HUES6 (cell line): ENCODE data around the gene AP4S1.
"Not testable (repeated sequence)": the region's sequence is repeated elsewhere in the genome, so short reads cannot be mapped to it uniquely, and the experiment has no call there.

Experiments
- H3K27ac ChIP-seq: 2 replicates; pipeline ENCODE4 v1.7.0; 2013; ENCODE audit warnings: low read depth, mild to moderate bottlenecking, low read length, inconsistent platforms
- H3K27me3 ChIP-seq: 2 replicates; pipeline ENCODE4 v1.6.1; 2013; ENCODE audit warnings: low read length; ENCODE audit not compliant: control insufficient read depth, insufficient read depth
- H3K36me3 ChIP-seq: 2 replicates; pipeline ENCODE4 v1.6.1; 2013; ENCODE audit warnings: low read length; ENCODE audit not compliant: control insufficient read depth, insufficient read depth
- H3K4me1 ChIP-seq: 2 replicates; pipeline ENCODE4 v1.6.1; 2013; ENCODE audit warnings: low read length; ENCODE audit not compliant: control insufficient read depth, insufficient read depth
- H3K4me3 ChIP-seq: 2 replicates; pipeline ENCODE4 v1.5.1; 2013; ENCODE audit warnings: low read depth, low read length
- H3K9ac ChIP-seq: one replicate; pipeline ENCODE4 v1.6.1; 2013; ENCODE audit warnings: mild to moderate bottlenecking, low read length
- H3K9me3 ChIP-seq: 2 replicates; pipeline ENCODE4 v1.6.1; 2013; ENCODE audit warnings: low read depth, low read length; ENCODE audit not compliant: control insufficient read depth, insufficient read depth

Gene AP4S1

DNA sequence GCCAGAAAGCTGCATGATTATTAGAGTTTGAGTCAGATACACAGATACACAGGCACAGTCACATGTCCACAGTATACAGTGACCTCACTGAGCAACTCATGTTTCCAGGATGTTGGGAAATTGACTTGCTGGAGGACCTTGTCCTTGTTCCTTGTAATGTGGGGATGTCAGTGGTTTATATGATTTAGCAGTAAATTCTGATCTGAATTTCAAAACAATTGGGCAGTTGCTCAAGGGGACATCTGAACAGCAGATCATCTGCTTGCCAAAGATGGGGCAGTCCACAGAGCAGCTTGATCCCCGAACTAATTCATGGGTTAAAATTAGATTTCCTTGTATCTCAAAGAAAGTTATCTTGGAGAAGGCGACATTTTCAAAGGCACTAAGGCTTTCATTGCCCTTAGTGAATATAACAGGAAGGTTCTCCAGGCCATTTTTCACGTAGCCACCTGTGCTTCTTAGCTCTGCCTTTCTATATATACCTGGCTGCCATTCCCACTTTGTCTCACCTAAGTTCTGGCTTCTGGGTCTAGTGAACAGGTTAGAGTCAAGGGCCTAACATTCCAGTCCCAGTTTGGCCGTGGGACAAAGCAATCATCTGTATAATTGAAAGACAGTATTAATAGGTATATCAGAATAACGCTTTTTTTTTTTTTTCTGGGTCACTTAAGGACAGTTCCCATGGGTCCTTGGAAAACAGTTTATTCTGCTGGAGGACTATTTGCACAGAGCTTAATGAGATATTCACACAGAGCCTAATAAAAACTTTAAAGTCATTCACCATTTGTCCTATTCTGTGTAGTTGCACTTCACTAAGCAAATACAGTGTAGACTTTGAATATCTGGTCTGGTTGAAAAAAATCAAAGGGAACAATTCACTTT, 65.7 kb downstream of the AP4S1 start:
- Histone ChIP-seq H3K9ac (no peak overlapping the region), H3K4me1 (no peaks in the 10 kb centered on the region), H3K4me3 (no peak overlapping the region), H3K27me3 (no peaks in the 10 kb centered on the region), H3K36me3 (no peaks in the 10 kb centered on the region), H3K9me3 (no peaks in the 10 kb centered on the region), H3K27ac (no peak overlapping the region)

DNA sequence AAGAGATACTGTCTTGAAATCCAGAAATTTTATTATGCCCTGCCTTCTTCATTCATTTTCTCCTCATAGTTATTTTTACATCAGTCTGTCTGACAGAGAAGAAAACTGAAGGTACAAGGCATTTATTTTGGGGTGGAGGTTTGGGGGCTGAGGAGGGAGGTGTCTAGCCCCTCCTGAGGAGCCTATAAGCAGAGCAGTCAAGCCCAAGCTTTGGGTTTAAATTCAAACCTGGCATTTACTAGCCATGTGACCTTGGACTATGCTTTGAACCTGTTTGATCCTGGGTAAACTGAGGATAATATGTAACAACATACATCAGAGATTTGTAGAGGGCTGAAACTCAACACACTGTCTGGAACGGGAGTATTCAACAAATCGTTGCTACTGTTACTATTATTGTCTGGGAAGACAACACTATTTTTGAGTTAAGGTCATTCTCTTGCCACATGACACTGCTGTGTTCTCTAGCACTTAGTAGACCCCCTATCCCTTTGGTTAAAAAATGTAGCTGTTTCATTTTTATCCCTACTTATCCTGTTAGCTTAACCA, 66.8 kb downstream of the AP4S1 start:
- Histone ChIP-seq H3K27ac (no peak overlapping the region), H3K36me3 (peaks cover 5% of the 10 kb centered on the region; the same call in 1 of the 2 replicates), H3K27me3 (no peaks in the 10 kb centered on the region), H3K4me3 (no peak overlapping the region), H3K9ac (no peak overlapping the region), H3K4me1 (no peaks in the 10 kb centered on the region), H3K9me3 (no peaks in the 10 kb centered on the region)

DNA sequence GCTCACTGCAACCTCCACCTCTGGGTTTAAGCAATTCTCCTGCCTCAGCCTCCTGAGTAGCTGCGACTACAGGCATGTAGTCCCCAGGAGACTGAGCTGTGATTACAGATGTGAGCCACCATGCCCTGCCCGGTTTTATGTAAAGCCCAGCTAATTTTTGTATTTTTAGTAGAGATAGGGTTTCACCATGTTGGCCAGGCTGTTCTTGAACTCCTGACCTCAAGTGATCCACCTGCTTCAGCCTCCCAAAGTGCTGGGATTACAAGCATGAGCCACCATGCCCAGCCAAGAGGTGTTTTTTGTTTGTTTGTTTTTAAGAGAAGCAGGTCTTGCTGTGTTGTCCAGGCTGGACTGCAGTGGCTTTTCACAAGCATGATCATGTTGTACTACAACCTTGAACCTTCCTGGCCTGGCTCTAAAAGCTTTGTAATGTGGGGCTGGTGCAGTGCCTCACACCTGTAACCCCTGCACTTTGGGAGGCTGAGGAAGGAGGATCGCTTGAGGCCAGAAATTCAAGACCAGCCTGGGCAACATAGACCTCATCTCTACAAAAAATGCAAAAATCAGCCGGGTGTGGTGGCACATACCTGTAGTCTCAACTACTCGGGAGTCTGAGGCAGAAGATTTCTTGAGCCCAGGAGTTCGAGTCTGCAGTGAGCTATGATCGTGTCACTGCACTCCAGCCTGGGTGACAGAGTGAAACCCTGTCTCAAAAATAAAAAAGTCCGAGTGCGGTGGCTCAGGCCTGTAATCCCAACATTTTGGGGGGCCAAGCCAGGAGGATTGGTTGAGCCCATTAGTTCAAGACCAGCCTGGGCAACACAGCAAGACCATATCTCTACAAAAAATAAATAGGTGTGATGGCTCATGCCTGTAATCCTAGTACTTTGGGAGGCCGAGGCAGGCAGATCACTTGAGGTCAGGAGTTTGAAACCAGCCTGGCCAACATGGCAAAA, 68.7 kb downstream of the AP4S1 start:
- H3K27ac ChIP-seq, H3K9ac ChIP-seq: not testable (repeated sequence)

DNA sequence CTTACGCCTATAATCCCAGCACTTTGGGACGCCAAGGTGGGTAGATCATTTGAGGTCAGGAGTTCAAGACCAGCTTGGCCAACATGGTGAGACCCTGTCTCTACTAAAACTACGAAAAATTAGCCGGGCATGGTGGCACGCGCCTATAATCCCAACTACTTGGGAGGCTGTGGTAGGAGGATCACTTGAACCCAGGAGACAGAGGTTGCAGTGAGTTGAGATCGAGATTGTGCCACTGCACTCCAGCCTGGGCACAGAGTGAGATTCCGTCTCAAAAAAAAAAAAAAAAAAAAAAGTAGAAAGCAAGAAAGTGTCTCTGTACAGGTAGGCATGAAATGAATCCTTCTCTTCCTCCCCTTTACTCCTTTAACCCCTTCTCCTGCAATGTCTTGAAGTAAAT, 70.4 kb downstream of the AP4S1 start:
- H3K4me1 ChIP-seq, H3K4me3 ChIP-seq, H3K27ac ChIP-seq, H3K9ac ChIP-seq, H3K9me3 ChIP-seq, H3K27me3 ChIP-seq: not testable (repeated sequence)
- H3K36me3 ChIP-seq = peaks cover 37% of the 10 kb centered on the region

More for the DNA sequence above, 68.7 kb downstream of the AP4S1 start:
- not testable (repeated sequence) for H3K4me1 ChIP-seq, H3K27me3 ChIP-seq, H3K4me3 ChIP-seq, H3K9me3 ChIP-seq
- H3K36me3 ChIP-seq = peaks cover 21% of the 10 kb centered on the region

DNA sequence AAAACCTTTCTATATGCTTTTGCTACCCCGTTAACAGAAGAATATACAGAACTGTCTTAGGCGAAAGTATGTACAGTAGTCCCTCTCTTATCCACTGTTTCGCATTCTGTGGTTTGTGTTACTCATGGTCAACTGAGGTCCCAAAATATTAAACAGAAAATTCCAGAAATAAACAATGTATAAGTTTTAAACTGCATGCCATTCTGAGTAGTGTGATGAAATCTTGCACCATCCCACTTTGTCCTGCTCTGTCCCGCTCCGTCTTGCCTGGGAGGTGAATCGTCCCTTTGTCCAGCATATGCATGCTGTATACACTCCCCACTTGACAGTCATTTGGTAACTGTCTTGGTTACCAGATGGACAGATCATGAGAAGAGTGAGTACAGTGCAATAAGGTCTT, 70.8 kb downstream of the AP4S1 start:
- Histone ChIP-seq H3K9me3 (no peaks in the 10 kb centered on the region), H3K9ac (no peak overlapping the region), H3K36me3 (peaks cover 42% of the 10 kb centered on the region), H3K4me3 (no peak overlapping the region), H3K27ac (no peak overlapping the region), H3K4me1 (no peaks in the 10 kb centered on the region), H3K27me3 (no peaks in the 10 kb centered on the region)

DNA sequence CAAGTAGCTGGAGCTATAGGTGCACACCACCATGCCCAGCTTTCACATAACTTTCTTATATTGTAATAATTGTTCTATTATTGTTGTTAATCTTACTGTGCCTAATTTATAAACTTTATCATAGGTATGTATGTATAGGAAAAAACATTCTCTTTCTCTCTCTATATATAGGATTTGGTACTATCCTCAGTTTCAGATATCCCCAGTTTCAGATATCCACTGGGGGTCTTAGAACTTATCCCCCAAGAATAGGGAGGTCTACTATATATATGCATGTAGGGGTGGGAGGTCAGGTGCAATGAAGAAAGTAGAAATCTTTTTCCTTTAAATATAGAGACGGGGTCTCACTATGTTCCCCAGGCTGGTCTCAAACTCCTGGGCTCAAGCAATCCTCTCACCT, 71.6 kb downstream of the AP4S1 start:
- H3K36me3 ChIP-seq = peaks cover 50% of the 10 kb centered on the region
- H3K4me3 ChIP-seq = no peak overlapping the region
- H3K27ac ChIP-seq = no peak overlapping the region
- no peak overlapping the region for H3K9ac ChIP-seq
- no peaks in the 10 kb centered on the region for H3K27me3 ChIP-seq
- H3K4me1 ChIP-seq = no peaks in the 10 kb centered on the region
- H3K9me3 ChIP-seq = no peaks in the 10 kb centered on the region

DNA sequence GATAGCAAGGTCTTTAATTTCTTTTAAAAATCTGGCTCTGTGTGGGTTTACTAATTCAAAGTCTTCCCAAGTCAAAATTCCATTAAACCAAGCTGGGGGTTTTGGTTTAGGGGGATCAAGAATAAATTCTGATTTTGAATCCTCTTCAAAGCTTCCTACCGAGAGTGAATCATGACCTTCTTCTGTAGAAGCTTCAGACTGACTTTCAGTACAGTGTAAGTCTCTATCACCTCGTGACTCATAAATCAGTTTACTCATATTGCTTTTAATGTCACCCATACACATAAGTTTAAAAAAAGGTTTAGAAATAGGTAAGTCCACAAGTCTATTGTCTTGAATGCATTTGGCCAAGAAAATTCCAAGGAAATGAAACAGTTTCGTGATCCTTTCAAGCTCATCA, 81.3 kb downstream of the AP4S1 start:
- H3K4me1 ChIP-seq = no peaks in the 10 kb centered on the region
- H3K27ac ChIP-seq = no peak overlapping the region
- H3K27me3 ChIP-seq = no peaks in the 10 kb centered on the region
- peaks cover 95% of the 10 kb centered on the region for H3K36me3 ChIP-seq
- H3K9ac ChIP-seq = no peak overlapping the region
- no peak overlapping the region for H3K4me3 ChIP-seq
- no peaks in the 10 kb centered on the region for H3K9me3 ChIP-seq

DNA sequence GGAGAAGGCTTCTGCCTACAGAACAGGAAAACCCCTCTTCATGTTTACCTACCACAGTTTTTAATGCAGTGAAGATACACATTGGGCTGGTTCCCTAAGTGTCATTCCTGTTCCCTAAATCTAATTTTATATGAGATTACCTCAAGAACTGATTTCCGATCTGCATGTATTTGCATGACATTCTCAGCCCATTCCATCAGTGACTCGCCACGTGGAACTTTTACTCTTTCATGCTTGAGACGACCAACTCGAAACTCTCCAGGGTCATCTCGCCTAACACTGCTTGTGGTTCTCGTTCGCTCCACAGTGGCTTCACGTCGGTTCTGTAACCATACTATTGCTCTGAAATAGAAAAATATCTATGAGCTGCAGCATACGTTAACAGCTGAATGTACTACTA, 83.8 kb downstream of the AP4S1 start:
- Histone ChIP-seq H3K36me3 (peaks cover 96% of the 10 kb centered on the region), H3K9ac (no peak overlapping the region), H3K4me3 (no peak overlapping the region), H3K9me3 (no peaks in the 10 kb centered on the region), H3K4me1 (no peaks in the 10 kb centered on the region), H3K27ac (no peak overlapping the region), H3K27me3 (no peaks in the 10 kb centered on the region)

DNA sequence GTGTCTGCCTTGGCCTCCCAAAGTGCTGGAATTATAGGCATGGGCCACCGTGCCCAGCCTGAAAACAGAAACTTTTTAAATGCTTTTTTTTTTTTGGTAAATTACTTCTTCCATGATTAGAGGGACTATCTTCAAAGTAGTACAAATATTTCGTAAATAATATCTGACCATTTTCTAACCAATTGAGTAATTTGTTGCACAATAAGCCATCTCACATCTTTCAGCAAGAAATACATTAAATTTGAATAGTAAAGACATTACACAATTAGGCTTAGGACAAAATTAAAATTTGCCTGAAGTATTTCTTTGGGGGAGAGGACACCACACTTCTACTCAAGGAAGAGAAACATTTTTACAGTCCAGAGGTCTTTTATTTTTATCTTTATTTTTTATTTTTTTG, 85.4 kb downstream of the AP4S1 start:
- no peaks in the 10 kb centered on the region for H3K27me3 ChIP-seq
- no peak overlapping the region for H3K4me3 ChIP-seq
- H3K4me1 ChIP-seq = no peaks in the 10 kb centered on the region
- peaks cover 95% of the 10 kb centered on the region for H3K36me3 ChIP-seq
- H3K9ac ChIP-seq = no peak overlapping the region
- H3K9me3 ChIP-seq = no peaks in the 10 kb centered on the region
- H3K27ac ChIP-seq = no peak overlapping the region

DNA sequence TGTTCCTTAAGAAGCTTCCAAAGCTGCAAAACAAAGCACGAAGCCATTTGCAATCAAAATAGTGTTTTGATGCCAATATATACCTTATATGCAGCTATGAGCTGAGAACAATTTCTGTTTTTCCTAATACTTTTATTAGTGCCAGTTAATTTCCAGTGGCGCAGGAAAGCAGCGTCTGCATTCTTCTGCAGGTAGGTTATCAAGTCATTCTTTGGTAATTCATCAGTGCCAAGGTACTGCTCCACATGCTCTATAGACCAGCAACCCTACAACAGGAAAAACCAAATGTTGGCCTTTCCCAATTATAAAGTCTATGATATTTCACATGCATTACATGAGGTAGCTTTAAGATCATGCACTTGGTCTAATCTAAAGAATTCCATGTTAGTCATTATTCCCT, 88.3 kb downstream of the AP4S1 start:
- Histone ChIP-seq H3K9me3 (no peaks in the 10 kb centered on the region), H3K27me3 (no peaks in the 10 kb centered on the region), H3K4me3 (no peak overlapping the region), H3K4me1 (no peaks in the 10 kb centered on the region), H3K27ac (no peak overlapping the region), H3K36me3 (peaks cover 93% of the 10 kb centered on the region), H3K9ac (no peak overlapping the region)

DNA sequence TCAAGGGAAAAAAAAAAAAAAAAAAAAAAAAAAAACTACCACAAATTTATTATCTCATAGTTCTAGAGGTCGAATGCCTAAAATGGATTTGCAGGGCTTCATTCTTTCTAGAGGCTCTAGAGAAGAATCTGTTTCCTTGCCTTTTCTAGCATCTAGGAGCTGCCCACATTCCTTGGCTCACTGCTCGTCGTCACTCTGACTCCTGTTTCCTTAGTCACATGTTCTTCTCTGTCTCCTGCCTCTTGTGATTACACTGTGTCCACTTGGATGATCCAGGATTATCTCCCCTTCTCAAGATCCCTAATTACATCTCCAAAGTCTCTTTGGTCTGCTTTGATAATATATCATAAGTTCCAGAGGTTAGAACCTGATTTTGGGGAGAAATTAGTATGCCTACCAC, 93.4 kb downstream of the AP4S1 start:
- Histone ChIP-seq H3K27ac (no peak overlapping the region), H3K9me3 (no peaks in the 10 kb centered on the region), H3K4me1 (peaks cover 20% of the 10 kb centered on the region), H3K9ac (no peak overlapping the region), H3K36me3 (peaks cover 85% of the 10 kb centered on the region), H3K4me3 (no peak overlapping the region), H3K27me3 (no peaks in the 10 kb centered on the region)
